ENCODE measurements around the gene CADPS. TPM values are rescaled to one million over a fixed set of nuclear protein-coding genes. Genes with fewer than 3 reads are reported as not detected.

The CADPS gene
- polyA plus RNA-seq, 1 of the 3 experiments (the other 2 are of a cell fraction) = 5.8 TPM

DNA sequence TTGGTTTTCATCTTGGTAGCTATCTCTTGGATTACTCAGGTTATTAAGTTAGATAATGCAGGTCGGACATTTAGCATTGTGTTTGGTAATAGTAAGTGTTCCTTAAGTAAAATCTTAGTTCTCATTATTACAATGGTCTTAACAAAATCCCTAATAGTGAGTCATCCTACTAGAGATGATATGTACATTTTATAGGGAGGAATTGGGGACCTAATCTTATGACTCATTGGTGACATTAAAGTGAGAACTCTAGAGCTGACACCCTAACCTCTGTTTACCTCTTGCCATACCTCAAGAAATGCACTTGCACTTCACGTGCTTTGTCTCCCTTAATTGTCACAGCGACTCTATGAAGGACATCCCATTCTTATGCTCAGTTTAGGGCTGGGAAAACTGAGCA lies 174.9 kb downstream of the CADPS start:
- POLR2A ChIA-PET = no interaction called here

GRCh38 chr3:62699728-62700127 lies 175.5 kb downstream of the CADPS start:
- CTCF ChIA-PET = no interaction called here
- no peak for DNase-seq
- WGBS (ENCODE audit: low lambda C conversion rate) = 55% methylated on average over 7 of the region's 7 CpGs

More for the DNA sequence above, 174.9 kb downstream of the CADPS start:
- TF ChIP-seq GABPA (IDR thresholded peaks at IDR 0.05; ENCODE audit: low read depth) = no peak
- TF ChIP-seq TEAD4 (IDR thresholded peaks at IDR 0.05; ENCODE audit: borderline replicate concordance, insufficient read depth) = no peak
- TF ChIP-seq GATA2 (CRISPR knock-in tag; IDR thresholded peaks at IDR 0.05) = no peak
- no peak for TF ChIP-seq NRF1 (IDR thresholded peaks at IDR 0.05; ENCODE audit: low read depth, low read length)
- H3K9me3 ChIP-seq = no peaks in the 10 kb centered on the region
- H3K27ac ChIP-seq (ENCODE audit: low read depth in 2 of 2, low read length in 1 of 2) = no peak overlapping the region
- no peak overlapping the region for H3K4me2 ChIP-seq
- no peaks in the 10 kb centered on the region for H3F3A ChIP-seq (replicated peaks; ENCODE audit: insufficient read depth)
- 59% methylated on average over 3 of the region's 3 CpGs for WGBS (ENCODE audit: low lambda C conversion rate)
- CTCF ChIA-PET = no interaction called here
- H3K4me3 ChIP-seq (ENCODE audit: low read depth in 2 of 2, low read length in 1 of 2) = no peak overlapping the region
- no peaks in the 10 kb centered on the region for H3K9me2 ChIP-seq
- H3K4me1 ChIP-seq (ENCODE audit: control insufficient read depth in 1 of 2, insufficient read depth in 2 of 2, low read depth in 1 of 2, low read length in 1 of 2) = no peaks in the 10 kb centered on the region
- no peaks in the 10 kb centered on the region for H3K36me3 ChIP-seq (replicated peaks in 1 of 2; ENCODE audit: control insufficient read depth in 1 of 2, insufficient read depth in 2 of 2, low read length in 1 of 2)
- no peak overlapping the region for H2AFZ ChIP-seq (ENCODE audit: low read depth)
- H3K27me3 ChIP-seq (ENCODE audit: insufficient read depth) = no peaks in the 10 kb centered on the region
- no peaks in the 10 kb centered on the region for H3K79me2 ChIP-seq (ENCODE audit: insufficient read depth)
- DNase-seq = no peak
- no peaks in the 10 kb centered on the region for H4K20me1 ChIP-seq (ENCODE audit: insufficient read depth)
- no peak overlapping the region for H3K9ac ChIP-seq

GRCh38 chr3:62696011-62696410 lies 179.2 kb downstream of the CADPS start:
- no peaks in the 10 kb centered on the region for H3F3A ChIP-seq (replicated peaks; ENCODE audit: insufficient read depth)
- H3K4me2 ChIP-seq = no peak overlapping the region
- H3K9ac ChIP-seq = no peak overlapping the region
- H3K27me3 ChIP-seq (ENCODE audit: insufficient read depth) = no peaks in the 10 kb centered on the region
- no peaks in the 10 kb centered on the region for H3K36me3 ChIP-seq (replicated peaks in 1 of 2; ENCODE audit: control insufficient read depth in 1 of 2, insufficient read depth in 2 of 2, low read length in 1 of 2)
- H3K4me1 ChIP-seq (ENCODE audit: control insufficient read depth in 1 of 2, insufficient read depth in 2 of 2, low read depth in 1 of 2, low read length in 1 of 2) = no peaks in the 10 kb centered on the region
- H3K9me2 ChIP-seq = no peaks in the 10 kb centered on the region
- no peaks in the 10 kb centered on the region for H4K20me1 ChIP-seq (ENCODE audit: insufficient read depth)
- POLR2A ChIA-PET = no interaction called here
- H3K27ac ChIP-seq (ENCODE audit: low read depth in 2 of 2, low read length in 1 of 2) = no peak overlapping the region
- CTCF ChIA-PET = no interaction called here
- DNase-seq = no peak
- H3K4me3 ChIP-seq (ENCODE audit: low read depth in 2 of 2, low read length in 1 of 2) = no peak overlapping the region
- H2AFZ ChIP-seq (ENCODE audit: low read depth) = no peak overlapping the region
- H3K9me3 ChIP-seq = no peaks in the 10 kb centered on the region
- H3K79me2 ChIP-seq (ENCODE audit: insufficient read depth) = no peaks in the 10 kb centered on the region
- TF ChIP-seq, protein P1, sequence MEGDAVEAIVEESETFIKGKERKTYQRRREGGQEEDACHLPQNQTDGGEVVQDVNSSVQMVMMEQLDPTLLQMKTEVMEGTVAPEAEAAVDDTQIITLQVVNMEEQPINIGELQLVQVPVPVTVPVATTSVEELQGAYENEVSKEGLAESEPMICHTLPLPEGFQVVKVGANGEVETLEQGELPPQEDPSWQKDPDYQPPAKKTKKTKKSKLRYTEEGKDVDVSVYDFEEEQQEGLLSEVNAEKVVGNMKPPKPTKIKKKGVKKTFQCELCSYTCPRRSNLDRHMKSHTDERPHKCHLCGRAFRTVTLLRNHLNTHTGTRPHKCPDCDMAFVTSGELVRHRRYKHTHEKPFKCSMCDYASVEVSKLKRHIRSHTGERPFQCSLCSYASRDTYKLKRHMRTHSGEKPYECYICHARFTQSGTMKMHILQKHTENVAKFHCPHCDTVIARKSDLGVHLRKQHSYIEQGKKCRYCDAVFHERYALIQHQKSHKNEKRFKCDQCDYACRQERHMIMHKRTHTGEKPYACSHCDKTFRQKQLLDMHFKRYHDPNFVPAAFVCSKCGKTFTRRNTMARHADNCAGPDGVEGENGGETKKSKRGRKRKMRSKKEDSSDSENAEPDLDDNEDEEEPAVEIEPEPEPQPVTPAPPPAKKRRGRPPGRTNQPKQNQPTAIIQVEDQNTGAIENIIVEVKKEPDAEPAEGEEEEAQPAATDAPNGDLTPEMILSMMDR (IDR thresholded peaks at IDR 0.05) = no peak
- TF ChIP-seq EZH2phosphoT487 (IDR thresholded peaks at IDR 0.05; ENCODE audit: borderline replicate concordance, low read depth) = no peak
- TF ChIP-seq, protein P2, sequence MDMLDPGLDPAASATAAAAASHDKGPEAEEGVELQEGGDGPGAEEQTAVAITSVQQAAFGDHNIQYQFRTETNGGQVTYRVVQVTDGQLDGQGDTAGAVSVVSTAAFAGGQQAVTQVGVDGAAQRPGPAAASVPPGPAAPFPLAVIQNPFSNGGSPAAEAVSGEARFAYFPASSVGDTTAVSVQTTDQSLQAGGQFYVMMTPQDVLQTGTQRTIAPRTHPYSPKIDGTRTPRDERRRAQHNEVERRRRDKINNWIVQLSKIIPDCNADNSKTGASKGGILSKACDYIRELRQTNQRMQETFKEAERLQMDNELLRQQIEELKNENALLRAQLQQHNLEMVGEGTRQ (IDR thresholded peaks at IDR 0.05; ENCODE audit: borderline replicate concordance, low read depth, low read length) = no peak
- TF ChIP-seq JUND (IDR thresholded peaks at IDR 0.05) = no peak
- no peak for TF ChIP-seq YY1 (IDR thresholded peaks at IDR 0.05; ENCODE audit: low read depth)
- no peak for TF ChIP-seq SMC3 (IDR thresholded peaks at IDR 0.05; ENCODE audit: low read depth, low read length)
- no peak for TF ChIP-seq RXRA (IDR thresholded peaks at IDR 0.05; ENCODE audit: borderline replicate concordance, low read depth)
- TF ChIP-seq, protein P3, sequence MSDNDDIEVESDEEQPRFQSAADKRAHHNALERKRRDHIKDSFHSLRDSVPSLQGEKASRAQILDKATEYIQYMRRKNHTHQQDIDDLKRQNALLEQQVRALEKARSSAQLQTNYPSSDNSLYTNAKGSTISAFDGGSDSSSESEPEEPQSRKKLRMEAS (IDR thresholded peaks at IDR 0.05; ENCODE audit: low read depth) = no peak
- no peak for TF ChIP-seq MEF2A (IDR thresholded peaks at IDR 0.05; ENCODE audit: borderline replicate concordance, low read depth)
- no peak for TF ChIP-seq NFIC (IDR thresholded peaks at IDR 0.05; ENCODE audit: borderline replicate concordance)

More at GRCh38 chr3:62699728-62700127, 175.5 kb downstream of the CADPS start:
- no peak overlapping the region for H3K4me3 ChIP-seq (ENCODE audit: low read depth in 2 of 2, low read length in 1 of 2)
- no peak overlapping the region for H3K27ac ChIP-seq (ENCODE audit: low read depth in 2 of 2, low read length in 1 of 2)
- no peaks in the 10 kb centered on the region for H4K20me1 ChIP-seq (ENCODE audit: insufficient read depth)
- H3F3A ChIP-seq (replicated peaks; ENCODE audit: insufficient read depth) = no peaks in the 10 kb centered on the region
- TF ChIP-seq RXRA (IDR thresholded peaks at IDR 0.05; ENCODE audit: borderline replicate concordance, low read depth) (no peak), ELF1 (IDR thresholded peaks at IDR 0.05) (no peak), SIN3A (IDR thresholded peaks at IDR 0.05; ENCODE audit: borderline replicate concordance, low read depth, low read length) (no peak), FOXJ3 (CRISPR knock-in tag; IDR thresholded peaks at IDR 0.05) (no peak), ZBTB33 (IDR thresholded peaks at IDR 0.05; ENCODE audit: borderline replicate concordance, low read depth) (no peak), FOSL2 (IDR thresholded peaks at IDR 0.05; ENCODE audit: borderline replicate concordance, low read depth) (no peak)
- no peaks in the 10 kb centered on the region for H3K9me3 ChIP-seq
- H3K36me3 ChIP-seq (replicated peaks in 1 of 2; ENCODE audit: control insufficient read depth in 1 of 2, insufficient read depth in 2 of 2, low read length in 1 of 2) = no peaks in the 10 kb centered on the region
- no peak overlapping the region for H2AFZ ChIP-seq (ENCODE audit: low read depth)
- H3K27me3 ChIP-seq (ENCODE audit: insufficient read depth) = no peaks in the 10 kb centered on the region
- H3K4me2 ChIP-seq = no peak overlapping the region
- no peak overlapping the region for H3K9ac ChIP-seq
- H3K9me2 ChIP-seq = no peaks in the 10 kb centered on the region
- no peaks in the 10 kb centered on the region for H3K79me2 ChIP-seq (ENCODE audit: insufficient read depth)
- POLR2A ChIA-PET = no interaction called here
- H3K4me1 ChIP-seq (ENCODE audit: control insufficient read depth in 1 of 2, insufficient read depth in 2 of 2, low read depth in 1 of 2, low read length in 1 of 2) = no peaks in the 10 kb centered on the region

Data from SK-N-SH (cell line).